ENCODE data around the gene AOPEP. TPM values are rescaled to one million over a fixed set of nuclear protein-coding genes. Genes with fewer than 3 reads are reported as not detected.

Gene AOPEP
- total RNA-seq, 1 experiment from 2014 or later, result 41.0 TPM

DNA sequence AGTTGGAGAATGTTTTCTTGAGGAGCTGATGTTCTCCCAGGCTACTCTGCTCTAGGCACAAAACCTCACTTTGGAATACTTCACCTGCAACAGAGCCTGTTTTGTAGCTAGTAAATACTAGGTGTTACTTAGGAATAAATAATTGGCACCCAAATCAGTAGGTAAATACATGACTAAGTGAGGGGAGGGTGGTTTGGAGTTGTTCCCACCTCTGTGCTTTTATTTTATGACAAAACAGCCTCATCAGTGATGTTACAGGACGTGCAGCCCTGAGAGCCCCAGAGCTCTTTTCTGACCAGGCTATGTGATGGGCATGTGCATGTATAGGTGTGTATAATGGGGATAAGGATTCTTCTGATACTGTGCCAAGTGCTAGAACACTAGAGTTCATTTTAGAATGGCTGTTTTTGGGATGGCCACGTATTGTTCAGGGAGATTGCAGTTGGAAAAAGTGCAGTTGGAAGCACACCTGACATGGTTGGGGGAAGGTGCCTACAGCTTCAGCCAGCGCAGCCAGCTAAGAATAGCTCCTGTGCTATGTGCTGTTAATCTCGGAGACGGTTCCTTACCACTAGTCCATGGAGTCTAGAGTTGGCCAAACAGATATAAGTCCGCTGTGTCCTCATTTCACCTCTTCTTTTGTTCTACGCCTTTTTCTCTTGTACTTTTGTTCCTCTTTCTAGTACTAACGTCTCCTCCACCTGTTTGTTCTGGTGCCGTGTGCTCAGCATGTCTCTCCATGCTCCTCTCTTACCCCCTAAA, 306.3 kb downstream of the AOPEP start:
- DNase-seq (ENCODE audit: low spot score), result no peak

DNA sequence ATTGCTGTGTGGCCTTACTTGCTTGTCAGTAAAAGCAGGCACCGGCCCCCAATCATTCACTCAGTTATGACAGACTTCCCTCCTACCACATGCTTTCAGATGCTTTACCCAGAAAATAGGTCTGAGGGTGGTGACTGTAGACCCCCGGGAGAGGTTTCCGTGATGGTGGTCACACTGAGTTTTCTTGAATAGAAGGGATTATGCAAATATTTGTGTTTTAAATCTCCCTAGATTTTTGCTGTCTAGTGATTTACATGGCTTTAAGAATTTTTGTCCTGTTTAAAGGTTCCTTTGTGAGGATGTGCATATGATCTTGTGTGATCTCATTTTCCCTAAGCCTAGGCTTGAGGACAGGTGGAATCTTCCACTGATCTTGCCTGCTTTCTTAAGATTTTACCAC, 309.3 kb downstream of the AOPEP start:
- DNase-seq (ENCODE audit: low spot score), result no peak

DNA sequence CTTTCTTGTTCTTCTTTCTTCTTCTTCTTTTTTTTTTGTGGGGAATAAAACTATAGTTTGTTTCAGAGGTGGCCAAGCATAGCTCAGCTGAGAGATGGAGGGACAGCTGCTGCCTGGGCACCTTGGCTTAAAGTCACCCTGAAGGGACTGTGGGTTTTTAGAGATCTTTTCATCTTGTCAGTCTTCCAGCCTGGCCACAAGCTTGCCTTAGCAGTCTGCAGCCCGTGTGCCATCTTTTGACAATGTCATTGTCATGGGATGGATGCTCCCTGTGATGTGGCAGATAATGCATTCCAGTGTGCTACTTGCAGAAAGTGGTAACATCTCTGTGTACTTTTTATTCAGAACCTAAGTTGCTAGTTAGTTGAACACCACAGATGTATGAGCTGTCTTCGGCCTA, 310.2 kb downstream of the AOPEP start:
- DNase-seq (ENCODE audit: low spot score), result no peak

DNA sequence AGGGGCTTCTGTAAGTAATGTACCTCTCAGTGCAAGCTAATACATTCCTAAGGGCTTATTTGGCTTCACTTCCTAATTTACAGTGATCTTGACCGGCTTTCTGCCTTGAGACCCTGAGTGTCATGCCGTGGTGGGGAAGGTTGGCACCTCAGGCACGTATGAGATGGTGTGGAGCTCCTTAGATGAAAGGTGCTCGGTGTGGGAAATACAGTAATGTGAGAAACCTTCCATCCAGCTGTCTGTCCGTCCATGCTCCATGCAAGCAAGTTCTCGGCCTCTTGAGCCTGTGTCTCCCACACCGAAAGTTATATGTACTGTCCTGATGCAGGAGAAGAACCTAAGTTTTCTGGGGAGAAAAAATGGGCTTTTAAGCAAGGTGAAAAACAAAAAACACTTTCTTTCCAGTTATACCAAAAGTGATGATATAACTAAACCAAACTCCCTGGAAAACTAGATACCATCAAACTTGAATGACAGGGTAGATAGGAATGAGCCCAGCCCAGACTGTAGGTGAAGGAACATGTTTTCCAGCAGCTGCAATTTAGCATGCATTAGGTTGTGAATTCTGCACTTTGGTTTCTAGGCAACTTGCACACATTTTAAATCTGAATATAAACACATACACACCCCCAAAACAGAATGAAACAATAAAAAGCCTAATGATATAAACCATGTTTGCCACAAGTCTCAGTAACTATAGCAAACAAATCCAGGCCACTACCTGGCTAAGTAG, 311.5 kb downstream of the AOPEP start:
- DNase-seq (ENCODE audit: low spot score), result no peak

DNA sequence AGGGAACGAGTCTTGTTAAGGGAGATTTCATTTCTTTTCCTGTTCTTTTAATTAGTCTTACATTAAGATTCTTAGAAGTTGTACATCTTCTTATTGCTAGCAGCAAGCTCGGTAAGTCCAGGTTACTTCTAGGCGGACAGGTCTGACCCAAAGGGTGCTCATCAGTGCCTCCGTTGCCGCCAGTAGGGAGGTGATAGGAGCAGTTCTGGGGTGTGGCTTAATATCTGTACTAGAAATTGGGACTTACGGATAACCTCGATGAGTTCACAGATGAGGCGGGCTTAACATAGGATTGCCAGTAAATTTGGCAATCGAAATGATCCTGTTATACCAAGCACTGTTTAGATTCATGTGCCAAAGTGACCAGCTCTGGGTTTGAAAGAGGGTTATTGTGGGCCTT, 312.2 kb downstream of the AOPEP start:
- no peak for DNase-seq (ENCODE audit: low spot score)

DNA sequence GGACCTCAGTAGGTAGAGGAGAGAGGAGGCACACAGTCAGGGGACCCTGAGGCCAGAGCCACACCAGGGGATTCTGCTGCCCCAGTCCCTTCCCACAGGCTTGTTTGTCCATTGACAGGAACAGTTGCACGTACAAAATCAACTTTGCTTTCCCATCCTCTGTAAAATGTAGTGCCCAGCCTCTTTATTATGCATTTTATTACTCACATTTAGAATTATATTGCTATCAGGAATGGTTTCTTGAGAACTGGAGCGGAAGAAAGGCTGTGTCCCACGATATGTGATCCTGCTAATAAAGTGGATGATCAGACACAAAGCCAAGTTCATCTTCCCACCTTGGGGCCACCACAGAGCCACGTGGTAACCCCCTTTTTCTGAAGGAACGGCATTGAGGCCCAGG, 313.6 kb downstream of the AOPEP start:
- no peak for DNase-seq (ENCODE audit: low spot score)

DNA sequence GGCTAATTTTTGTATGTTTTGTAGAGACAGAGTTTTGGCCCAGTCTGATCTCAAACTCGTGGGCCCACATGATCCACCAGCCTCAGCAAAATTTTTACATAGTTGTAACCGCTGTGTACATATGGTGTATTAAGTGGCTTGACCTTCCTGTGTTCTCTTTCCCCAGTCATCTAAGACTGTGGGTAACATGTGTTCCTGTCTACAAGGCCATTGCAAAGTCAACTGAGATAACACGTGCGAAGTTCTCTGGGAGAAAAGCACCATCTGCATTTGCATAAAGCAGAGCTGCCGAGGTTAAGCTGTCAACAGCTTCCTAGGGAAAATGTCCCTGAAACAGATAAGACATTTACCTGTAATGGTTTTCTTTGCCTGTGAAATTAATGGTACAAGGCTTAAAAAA, 317.3 kb downstream of the AOPEP start:
- DNase-seq (ENCODE audit: low spot score), result no peak

DNA sequence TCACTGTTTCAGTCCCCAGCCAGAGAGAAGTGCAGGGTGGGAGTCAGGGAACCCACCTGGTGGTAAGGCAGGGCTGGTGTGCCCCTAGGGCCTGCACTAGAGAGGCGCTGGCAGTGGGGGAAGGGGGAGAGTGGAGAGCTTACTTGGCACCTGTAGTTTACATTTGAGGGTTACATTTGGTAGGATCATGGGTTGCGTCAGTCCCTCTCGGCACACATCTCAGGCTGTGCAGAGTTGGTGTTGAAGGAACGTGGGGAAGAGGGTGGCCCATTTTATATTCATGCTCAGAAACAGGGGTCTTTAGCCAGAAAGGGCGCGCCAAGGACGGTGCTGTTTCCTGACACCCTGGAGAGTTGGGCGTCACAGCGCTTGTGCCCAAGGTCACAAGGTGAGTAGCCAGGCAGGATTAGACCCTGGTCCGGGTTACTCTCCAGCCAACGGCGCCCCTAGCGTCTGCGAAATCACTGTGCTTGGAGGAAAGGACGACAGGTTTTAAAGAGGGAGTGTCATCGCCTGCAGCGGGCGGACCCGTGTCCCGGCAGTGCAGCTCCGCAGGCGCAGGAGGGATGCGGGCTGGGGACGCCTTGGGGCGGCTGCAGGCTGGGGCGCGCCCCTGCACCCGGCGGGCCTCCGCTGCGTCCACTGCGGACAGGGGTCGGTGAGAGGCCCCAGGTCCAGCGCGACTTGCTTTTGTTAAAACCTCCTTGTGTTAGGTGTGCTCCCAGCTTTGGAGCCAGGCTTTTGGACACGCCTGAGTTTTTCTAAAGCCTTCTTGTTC, 318.4 kb downstream of the AOPEP start:
- no peak for DNase-seq (ENCODE audit: low spot score)

DNA sequence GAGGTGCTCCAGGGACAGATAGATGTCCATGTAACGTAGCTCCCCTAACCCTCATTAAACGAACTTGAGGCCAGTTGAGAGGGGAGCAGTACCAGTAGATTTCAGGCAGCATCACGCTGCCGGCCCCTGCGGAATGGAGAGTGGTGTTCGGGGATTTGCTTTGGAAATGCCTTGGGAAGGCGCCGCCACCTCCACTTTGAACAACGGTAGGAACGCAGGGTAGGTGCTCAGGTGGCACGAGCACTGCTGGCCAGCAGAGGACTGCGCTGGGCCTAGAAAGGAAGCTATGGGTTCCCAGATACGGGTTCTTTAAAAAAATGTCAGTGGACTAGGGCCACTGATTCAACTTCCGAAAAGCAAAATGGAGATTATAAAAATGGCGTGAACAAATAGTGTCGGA, 319.3 kb downstream of the AOPEP start:
- DNase-seq (ENCODE audit: low spot score), result no peak

DNA sequence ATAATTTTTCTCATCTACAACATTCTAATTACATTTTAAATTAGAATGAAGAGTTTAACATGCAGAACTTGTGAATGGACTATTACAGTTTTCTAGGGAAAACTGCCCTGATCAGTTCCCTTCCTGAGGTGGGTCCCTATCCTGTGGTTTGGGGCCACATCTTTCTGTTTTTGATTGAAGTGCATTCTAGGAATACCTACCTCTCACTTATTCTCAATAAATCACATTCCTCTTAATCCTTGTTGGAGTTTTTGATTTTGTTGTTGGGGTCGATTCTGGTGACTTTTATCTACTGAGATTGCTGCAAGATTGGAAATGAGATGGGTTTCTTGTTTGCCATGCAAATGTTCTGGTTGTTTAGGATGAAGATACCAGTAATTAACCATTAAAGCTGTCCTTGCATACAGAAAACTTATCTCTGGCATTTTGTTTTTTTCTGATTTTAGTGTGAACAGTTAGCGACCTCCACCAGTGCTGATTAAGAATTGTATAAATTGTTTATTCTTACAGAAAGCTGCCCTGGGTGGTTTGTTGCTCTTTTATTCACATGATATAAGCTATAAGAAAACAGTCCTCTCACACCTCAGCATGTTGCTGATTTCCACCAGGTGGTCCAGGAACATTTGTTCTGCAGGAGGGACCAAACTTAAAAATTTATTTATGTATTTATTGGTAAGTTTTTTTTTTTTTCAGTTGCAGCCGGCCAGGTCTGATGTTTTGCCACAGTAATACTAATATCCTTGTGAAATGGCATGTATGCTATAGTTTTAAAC, 321.1 kb downstream of the AOPEP start:
- no peak for DNase-seq (ENCODE audit: low spot score)

DNA sequence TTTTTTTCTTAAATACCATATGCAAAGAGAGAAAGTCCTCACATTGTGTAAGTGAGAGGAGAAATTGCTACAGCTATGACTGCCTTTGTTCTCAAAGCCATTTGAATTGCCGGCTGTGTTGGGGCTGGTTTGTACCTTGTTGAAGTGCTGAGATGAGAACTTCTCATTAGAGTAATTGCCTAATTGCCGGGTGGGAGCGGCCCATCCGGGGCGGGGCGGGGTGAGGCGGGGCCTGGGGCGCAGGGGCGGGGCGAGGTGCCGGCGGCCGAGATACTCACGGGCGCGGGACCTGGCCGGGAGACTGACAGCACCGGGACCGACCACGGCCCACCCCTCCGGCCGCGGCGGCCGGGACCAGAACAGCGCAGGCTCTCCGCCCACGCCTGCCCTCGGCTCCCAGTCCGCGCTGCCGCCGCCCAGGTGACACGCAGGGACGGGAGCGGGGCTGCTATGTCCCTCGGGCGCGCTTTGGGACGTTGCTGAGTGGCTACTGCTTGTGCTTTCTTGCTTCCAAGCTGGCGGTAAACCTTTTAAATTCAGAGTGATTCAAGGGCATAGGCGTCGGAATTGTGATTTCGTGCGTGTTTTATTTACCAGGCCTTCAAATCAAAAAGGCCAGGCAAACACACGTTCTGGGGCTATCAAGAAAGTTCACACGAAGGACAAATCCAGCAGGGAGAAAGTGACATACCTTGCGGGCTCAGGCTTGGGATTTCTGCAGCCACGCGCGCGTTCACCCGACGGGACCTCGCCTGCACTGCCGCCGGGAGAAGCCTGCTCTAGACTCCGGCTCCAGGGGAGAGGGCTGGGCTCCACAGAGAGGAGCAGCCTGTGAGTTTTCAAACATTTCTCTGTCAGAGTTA, 322.0 kb downstream of the AOPEP start:
- DNase-seq (ENCODE audit: low spot score), result peak; percentile 35

DNA sequence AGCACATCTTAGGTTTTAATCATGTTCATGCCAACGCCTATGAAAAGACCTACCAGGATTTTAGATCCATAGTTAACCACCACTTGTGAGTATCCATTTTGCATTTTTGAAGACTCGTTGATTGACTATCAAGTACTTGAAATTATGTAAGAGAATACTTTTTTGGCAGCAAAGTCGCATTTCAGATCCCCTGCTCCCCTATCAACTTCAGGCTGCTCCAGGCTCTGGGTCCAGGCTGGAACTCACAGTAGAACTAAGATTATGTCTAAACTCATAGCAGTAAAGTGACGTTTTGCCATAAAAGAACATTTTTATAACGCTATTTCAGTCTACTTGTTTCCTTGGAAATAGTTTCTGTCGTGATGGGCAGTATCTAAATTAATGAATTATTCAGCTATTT, 323.3 kb downstream of the AOPEP start:
- DNase-seq (ENCODE audit: low spot score), result no peak

DNA sequence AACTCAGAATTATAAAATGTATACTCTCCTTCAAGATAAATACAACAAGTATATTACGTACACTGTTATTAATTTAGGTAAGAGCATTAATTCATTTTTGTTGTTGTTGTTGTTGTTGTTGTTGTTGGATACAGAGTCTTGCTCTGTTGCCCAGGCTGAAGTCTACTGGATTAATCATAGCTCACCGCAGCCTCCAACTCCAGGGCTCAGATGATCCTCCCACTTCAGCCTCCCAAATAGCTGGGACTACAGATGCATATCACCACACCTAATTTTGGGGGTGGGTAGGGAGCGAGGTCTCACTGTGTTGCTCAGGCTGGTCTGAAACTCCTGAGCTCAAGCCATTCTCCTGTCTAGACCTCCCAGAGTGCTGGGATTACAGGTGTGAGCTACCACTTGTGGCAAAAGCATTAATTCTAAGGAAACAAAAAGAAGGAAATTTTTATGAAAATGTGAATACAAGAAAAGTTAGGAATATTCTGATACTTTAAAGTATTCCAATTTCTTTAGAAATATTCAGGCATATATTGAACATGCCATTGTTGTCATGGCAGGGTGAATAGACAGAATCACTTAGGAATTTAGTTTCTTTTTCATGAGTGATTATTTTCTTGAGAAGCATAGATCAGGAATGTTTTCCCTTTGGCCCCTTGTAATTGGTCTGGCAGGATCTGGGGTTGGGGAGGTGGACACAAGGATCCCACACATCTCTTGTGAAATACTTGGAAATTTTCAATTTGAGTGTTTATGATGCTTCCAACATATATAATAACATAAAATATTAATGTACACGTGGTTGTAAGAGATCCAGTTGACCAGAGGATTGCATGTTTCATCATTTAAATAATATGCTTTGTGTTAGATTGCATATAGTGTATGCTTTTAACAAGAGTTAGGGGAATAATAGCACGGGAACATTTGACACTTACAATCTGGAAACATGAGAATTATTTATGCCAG, 327.4 kb downstream of the AOPEP start:
- no peak for DNase-seq (ENCODE audit: low spot score)

DNA sequence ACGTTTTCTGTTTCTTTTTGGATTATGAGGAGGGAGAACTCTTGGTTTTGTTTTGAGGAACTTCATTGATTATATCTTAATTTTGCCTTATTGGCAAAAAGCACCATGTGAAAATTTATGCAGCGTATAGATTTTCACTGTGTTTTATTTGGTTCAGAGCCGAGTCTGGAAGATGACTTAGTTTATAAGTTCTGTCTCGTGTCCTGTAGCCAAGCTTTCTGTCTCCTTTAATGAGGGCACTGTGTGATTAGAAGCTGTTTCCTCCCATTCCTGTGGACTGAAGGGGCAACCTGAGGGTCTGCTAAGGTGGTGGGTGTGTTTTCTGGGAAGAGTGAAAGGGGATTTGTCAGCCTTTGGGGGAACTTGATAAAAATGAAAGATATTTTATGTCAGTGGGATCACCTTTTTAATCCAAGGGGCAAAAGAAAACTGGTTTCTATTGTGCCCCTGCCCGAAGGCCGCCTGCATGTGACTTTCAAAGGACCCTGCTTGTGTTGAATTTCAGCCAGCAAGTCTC, 328.9 kb downstream of the AOPEP start:
- no peak for DNase-seq (ENCODE audit: low spot score)

DNA sequence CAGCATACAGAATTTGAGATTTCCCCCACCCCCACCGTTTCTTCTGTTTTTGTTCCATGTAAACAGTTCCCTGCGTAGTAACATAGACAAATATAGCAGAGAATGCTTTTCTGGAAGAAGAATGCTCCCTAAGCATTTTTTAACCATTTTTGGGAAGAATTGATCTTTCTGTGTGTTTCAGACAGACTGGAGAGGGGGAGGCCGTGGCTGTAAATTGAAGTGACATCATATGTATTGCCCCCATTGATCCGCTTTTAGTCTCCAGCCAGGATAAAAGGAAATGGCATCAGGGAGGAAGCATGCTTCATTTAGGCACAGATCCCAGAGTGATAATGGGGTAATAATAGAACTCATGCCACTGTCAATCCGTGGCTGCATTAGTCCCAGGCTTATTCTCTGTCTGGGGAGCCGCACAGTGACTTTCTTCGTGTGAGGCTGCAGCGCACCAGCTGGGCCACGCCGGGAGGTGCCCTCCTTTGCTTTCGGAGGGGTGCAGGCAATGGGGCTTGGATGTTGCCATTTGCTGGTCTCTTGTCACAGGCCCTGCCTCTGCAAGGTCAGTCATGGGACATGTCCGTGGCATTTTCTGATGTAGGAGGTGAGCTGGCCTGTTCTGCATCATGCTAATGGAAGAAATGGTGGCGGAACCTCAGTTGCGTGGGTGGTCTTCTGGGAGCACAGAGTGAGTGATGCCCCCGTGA, 329.5 kb downstream of the AOPEP start:
- DNase-seq (ENCODE audit: low spot score), result no peak

DNA sequence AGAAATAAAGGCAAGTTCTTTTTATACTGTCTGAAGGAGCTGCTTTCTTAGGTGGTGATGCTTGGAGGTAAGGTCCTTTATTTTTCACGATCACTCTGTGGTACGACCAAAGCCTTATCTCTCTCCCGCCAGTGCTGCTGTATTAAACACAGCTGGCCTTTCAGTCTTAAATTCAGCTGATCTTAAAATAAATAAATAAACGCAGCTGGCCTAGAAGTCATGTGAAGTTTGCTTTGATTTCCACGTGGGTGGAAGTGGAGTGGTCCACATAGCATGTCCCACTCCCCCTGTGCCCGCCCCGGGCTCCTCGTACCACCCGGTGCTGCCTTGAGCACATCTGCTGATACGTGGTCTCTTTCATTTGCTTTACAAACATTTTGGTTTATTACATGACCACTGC, 330.6 kb downstream of the AOPEP start:
- DNase-seq (ENCODE audit: low spot score), result no peak

DNA sequence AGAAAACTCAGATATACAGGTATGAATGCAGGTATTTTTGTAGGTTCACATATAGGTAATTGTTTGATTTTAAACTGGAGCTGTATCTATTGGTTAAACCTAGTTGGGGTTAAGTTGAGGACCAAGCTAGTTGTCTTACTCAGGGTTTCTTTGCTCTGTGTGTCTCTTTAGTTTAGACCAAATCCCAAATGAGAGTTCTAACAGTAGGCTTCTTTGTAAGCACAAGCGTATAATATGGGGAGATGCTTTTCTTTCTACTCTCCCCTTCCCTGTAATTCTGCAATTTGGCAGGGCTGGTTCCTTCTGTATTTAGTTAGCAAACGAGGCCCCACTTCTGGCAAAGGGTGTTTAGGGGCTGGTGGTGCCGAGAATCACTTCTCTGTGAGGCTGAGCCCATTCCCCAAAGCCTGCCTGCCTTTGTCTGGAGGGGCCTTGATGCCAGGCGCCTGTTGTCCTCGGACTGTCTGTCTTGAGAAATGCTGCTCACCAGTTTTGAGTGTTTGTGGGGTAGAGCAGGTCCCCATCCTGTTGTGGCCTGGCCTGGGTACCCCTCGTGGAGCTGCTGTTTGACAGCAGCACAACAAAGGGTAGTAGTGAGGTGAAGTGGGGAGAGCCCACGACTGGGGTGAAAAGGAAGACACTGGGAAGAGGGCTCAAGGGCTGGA, 331.8 kb downstream of the AOPEP start:
- DNase-seq (ENCODE audit: low spot score), result no peak

DNA sequence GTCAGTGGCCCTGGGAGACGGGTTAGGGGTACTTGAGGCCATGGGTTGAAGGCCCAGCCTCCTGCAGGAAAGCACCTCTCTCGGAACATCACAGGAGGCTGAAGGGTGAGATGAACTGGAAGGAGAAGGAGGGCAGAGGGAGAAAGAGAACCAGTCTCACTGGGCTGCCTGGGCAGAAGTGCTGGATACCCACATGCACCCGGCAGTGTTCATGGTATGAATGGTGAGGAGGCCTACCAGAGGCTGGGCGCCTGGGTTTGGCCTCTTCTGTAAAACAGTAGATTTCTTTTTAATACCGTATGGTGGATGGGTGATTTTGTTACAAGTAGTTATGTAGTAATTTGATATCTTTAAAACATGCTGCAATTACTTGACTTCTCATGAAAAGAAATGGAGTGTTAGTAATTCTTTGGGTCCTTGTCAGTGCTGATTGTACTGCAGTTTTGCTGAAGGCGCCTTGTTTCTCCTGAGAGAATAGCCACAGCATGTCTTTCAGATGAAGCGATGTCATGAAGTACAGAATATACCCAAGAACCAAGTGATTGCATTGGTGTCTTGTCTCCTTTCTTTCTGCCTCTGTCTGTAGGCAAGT, 332.4 kb downstream of the AOPEP start:
- no peak for DNase-seq (ENCODE audit: low spot score)

Measured in A172 (cell line).